HL-60/S4 treated with phorbol 12-myristate 13-acetate at 8.2 ng/mL for 4 days and 3 days (cell line): ENCODE measurements around the gene WDR38.

Experiments
- in situ Hi-C: fragments of 300-500 bp; cut with MboI; formaldehyde crosslinking; loops from 2 replicates; pipeline ENCODE4 v1.15.0; 2022; ENCODE audit warnings: low sequenced_read_pairs

The WDR38 gene

DNA sequence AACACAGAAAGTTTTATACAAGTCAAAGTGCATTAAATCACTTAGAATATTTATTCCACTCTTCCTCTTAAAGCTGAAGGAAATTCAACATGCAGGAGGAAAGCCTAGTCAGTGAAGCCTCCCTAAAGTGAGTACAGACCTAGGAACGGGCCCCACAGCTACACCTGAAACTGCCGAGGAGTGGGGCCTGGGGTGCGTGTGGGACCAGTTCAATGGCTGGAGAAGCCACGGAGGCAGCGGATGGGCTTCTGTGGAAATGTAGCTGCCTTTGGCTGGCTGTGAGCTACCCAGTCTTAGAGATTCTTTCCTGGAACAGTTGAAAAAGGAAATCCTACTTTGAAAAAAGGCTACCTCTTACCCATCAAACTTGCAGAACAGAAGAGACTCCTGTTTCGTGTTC, 25.3 kb downstream of the WDR38 start:
- in situ Hi-C loops, result no loop called here

DNA sequence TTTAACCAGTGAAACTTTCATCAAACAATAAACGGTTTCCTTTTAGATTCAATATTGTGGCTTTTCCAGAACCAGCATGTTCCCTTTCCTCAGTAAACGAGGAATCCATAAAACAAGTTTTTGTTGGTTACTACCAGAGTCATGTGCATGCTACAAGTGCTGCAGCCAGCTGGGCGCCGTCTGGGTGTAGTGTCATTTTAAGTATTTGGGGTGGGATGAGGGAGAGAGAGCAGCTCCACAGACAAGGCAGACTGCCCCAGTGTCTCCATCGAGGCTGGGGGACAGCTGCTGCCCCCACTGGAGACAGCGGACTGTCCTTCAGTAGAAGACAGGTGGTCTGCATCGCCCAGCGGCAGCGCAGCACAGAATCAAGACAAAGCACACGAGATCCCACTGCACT, 26.0 kb downstream of the WDR38 start:
- in situ Hi-C loops, result no loop called here

DNA sequence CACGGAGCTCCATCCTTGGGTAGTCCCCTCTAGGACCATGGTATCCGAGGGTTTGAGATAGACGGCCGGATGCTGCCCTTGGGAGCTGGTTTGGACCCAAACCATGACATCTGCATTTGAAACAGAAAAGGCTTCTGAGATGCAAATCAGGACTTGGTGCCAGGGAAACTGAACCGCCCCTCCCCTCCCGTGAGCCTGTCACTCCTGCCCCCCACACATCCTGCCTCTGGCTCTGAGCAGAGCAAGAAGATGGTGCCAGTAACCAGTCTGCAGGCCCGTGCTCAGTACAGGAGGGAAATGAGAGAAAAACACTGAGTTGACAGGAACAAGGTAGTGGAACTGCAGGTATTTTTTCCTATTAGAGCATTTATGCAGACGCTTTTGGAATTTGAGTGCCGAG, 27.2 kb downstream of the WDR38 start:
- in situ Hi-C loops, result no loop called here

DNA sequence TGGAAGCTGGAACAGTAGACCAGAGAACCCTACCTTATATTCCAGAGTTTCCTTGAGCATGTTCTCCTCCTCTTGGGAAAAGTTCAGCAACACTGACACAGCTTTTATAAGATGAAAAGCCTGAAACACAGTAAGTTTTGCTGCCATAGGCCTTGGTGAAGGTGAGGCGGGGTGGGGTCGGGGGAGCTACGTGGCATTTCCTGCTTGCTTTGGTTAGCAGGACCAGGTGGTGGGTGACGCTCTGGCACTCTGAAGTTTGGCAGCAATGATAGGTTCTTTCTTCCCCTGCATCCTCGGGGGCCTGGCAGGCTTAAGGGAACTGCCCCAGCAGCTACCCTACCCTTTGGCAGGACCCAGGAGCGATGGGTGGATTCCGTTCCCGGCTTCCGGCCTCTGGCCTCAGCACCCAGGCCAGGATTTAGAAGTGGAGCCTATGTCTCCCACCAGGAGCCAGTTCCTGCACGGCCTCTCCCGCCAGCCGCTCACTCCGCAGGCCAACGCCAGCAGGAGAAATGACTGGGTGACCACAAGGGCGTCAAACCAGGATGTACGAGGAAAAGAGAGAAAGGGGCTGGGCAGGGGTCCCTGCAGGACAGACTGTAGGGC, 28.0 kb downstream of the WDR38 start:
- in situ Hi-C loops, result no loop called here

DNA sequence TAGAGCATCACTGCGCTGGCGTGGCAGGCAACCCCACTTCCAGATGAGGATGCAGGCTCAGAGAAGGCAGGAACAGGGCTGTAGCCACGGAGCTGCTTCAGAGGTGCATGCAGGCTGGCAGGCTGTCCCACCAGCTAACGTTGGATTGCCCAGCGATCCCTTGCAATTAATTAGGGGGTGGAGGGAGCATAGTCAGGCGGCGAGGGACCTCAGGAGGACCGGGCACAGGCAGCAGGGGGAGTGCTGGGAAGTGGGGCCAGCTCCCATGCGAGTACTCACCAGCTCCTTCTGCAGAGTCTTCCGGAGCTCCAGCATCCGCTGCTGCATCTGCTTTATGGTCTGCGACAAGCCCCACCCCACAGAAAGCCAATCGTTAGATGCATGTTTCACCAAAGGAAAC, 29.0 kb downstream of the WDR38 start:
- in situ Hi-C loops, result no loop called here

DNA sequence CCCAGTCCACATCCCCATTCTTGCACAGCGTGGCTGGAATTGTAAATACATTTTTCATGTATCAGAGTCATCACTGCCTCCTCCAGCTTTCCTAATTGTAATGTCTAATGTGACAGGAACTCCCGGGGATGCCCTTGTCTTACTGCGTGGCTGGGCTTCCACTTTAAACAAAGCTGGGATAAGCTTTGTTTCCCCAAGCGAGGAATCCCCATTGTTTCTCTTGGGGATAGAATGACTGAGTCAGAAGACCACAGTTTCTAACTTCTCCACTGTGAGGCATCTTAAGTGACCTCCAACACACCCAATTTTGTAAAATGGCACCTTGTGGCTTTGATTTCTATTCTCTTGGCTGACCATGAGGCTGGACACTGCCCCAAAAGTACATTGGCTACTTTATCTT, 31.1 kb downstream of the WDR38 start:
- in situ Hi-C loops, result no loop called here

DNA sequence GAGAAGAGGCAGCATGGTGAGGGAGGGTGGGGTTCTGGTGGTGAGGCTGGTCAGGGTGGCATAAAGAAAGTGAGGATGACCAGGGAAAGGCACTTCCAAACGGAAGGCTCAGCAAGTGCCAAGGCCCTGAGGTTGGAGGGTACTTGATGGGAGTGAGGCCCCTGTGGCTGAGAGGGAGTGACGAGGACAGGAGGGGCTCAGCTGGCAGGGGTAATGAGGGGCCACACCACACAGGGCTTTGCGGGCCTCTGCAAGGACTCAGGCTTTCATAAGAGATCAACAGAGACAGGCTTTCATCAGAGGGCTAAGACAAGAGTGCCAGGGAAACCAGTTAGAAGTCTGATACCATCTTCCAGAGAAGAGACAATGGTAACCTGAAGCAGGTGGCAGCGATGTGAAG, 32.3 kb downstream of the WDR38 start:
- in situ Hi-C loops, result no loop called here

DNA sequence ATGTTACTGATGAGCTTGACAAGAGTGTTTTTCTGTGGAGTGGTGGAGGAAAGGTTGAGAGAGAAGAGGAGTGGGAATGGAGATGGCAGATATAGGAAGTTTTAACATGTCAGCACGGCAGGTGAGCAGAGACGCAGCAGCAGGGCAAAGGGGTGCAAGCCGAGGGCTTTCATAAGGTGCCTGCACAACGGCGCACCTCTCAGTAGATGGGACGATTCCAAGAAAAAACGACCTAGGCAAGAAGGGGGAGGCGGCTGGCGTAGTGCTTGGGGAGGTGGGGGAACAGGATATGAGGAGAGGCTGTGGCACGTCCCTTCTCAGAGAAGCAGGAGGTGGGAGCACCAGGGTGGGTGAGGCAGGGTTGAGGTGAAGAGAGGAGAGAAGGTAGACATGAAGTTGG, 33.2 kb downstream of the WDR38 start:
- in situ Hi-C loops, result no loop called here

DNA sequence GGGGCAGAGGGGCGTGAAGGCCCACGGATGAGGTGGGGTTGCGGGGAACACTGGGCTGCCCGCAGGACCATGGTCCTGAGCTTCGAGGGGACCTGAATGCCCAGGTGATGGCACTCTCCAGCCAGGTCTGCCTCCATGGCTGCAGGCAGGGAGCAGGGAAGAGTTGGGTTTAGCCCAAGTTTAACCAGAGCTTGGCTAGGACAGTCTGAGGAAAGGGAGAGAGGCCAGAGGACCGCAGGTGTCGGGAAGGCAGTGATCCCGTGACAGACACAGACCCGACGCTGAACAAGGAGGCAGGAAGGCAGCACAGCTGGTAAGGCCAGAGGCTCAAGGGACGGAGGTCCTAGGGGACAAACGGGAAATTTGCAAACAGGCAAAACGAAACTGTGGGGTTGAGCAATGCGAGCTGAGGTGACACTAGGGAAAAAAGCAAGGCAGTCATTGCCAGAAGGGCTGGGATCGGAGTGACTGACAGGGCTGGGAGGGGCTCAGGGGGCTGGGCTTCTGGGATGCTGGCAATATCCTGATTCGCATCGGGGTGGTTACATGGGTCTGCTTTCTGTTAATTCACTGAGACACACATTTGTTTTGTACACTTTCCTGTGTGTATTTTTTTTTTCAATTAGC, 33.7 kb downstream of the WDR38 start:
- in situ Hi-C loops, result no loop called here

DNA sequence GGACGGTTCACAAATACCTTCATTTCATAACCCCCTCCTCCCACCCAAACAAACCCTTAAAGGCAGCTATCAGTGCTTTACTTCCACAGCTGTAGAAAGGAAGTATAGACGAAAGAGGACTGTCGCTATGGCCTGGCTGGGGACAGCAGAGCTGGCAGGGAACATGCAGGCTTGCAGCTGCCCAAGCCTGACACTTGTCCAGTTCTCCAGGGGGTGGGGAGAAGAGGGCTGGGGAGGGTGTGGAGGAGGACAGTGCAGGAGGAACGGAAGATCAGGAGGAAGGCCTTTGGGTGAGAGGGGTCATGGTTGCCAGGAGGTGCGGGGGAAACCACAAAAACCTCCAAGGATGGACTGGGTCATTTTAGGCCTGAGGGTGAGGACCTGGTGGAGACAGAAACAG, 34.6 kb downstream of the WDR38 start:
- in situ Hi-C loops, result no loop called here

DNA sequence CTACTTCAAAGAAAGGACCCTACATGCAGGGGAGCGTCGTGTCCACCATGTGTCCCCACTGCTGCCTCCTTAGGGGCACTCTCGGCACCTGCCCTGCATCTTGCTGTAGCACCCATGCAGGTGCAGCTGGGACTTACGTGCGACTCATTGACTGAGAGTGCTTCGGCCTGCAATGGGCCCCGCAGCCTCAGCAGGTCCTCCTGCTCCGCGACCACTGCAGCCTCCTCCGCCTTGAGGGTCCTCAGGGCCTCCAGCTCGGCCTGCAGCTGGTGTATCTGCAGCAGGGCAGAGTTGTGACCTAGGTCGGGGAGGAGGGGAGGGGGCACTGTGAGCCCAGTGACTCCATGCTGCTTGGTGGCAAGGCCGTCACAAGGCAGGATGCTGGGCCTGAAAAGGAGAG, 35.7 kb downstream of the WDR38 start:
- in situ Hi-C loops, result no loop called here

DNA sequence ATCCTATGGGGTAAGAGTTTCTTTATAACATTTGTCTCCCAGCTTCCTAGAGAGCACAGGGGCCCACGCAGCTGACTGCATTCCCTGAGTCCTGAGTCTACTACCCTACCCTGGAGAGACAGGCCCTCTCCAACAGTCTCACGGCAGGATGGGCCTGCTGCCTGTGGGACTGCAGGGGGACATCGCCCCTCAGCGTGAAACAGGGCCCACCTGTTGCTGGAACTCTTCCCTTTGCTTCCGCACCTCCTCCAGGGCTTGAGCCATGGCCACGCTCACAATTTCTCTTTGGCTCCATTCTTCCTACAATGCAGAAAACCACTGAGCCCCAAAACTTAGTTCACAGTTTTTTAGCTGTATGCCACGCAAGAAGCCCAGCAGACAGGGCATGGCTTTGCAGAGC, 36.9 kb downstream of the WDR38 start:
- in situ Hi-C loops, result no loop called here

DNA sequence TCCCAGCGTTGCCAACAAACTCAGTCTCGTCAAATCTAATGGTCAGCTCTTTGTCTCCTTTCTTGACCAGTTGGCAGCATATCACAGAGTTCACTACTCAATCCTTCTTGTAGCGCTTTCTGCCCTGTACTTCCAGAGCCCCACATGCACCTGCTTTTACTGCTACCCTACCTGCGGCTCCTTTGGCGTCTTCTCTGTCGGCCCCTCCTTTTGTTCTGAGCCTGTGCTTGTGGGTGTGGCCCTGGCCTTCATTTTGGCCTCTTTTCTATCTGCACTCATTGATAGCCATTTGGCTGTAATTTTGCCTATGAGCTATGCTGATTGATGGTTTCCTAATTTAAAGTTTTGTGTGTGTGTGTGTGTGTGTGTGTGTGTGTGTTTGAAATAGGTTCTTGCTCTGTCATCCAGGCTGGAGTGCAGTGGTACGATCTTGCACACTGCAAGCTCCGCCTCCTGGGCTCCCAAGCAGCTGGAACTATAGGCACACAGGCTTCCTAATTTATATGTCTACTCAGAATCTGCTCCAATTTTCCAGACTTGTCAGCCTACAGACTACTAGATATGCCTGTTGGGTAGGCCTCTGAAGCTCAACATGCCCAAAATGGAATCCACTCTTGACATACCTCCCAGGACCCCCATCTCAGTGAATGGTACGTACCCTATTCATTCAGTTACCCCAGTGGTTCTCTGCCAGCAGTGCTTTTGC, 40.9 kb downstream of the WDR38 start:
- in situ Hi-C loops, result no loop called here

DNA sequence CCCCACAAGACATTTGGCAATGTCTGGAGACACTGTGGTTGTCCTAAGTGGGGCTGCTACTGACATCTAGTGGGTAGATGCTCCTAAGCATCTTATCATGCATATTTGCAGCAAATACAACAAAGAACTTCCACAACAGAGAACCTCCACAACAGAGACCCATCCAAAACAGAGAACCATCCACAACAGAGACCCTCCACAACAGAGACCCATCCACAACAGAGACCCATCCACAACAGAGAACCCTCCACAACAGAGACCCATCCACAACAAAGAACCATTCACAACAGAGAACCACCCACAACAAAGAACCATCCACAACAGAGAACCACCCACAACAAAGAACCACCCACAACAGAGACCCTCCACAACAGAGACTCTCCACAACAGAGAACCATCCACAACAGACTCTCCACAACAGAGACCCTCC, 41.5 kb downstream of the WDR38 start:
- in situ Hi-C loops, result no loop called here

DNA sequence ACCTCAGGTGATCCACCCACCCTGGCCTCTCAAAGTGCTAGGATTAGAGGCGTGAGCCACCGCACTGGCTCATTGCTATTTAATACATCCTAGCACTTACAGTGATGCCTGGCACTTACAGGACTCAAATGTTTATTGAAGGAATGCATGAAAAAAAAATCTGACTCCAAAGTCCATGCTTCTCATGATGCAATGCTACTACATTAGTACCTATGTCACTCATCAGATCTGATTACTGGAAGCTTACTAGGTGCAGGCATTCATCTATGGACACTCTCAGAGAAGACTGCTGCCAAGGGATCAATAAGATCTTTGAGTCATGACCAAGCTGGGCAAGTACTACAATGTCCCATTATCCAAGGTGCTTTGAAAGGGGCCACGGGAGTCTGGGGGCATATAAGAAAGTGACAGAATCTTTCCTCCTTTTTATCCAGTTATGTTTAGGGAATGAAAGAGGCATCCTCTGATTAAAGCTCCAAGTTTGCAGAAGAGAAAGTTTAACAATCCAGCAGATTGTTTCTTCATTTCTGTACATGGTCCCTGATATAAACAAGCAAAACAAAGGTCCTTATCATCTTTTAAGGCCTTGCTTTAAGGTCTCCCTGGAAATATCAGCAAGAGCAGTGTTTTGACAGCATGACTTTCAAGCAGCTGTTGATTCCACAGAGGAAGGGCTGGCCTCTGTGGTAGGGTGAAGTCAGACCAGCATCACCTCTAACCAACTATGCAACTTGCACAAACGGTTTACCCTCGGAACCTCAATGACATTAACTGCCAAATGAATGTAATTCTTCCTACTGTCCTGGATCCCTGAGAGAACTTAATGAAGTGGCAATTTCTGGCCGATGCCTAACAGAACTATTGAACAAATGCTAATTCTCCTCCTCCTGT, 44.6 kb downstream of the WDR38 start:
- in situ Hi-C loops, result no loop called here

DNA sequence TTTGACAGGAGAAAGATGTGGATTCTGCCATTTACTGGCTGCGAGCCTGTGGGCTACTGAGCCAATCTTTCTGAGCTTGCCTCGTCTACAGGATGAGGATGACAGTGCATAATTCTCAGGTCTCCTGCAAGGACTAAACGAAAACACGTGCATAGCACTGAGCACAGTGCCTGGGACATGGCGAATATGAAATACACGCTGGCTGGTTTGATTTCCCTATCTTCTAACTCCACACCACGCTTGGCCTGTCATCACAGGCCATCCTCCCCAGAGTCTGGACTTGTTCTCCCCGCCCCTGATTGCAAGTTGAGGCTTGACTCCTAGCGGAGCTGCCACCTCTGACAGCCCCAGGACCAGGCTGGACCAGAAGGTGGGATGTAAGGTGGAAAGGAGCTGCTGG, 46.6 kb downstream of the WDR38 start:
- in situ Hi-C loops, result no loop called here

DNA sequence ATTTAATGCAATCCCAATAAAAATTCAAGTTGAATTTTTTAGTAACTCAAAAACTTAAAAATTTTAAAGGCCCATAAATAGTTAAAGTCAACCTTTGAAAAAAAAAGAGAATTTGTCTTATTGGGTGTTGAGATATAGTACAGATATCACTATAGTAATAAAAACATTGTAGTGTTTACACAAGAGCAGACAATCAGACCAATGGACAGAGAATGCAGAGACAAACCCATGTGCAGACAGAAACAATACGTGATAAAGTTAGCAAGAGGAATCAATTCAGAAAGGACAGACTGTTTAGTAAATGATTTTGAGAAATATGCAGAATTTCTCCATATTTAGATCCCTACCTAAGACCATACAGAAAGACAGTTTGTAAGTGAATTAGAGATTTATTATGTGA, 53.7 kb downstream of the WDR38 start:
- in situ Hi-C loops, result no loop called here
